GM19238 (cell line): ENCODE results near the gene RBMXL2.
A peak's percentile ranks its signal among the peaks of the same experiment; 100 is the strongest.

Experiments used
- DNase-seq: peaks from one replicate; pipeline ENCODE4 v3.0.0; 2011; ENCODE audit warnings: low spot score; ENCODE audit not compliant: insufficient read length

RBMXL2 gene

DNA sequence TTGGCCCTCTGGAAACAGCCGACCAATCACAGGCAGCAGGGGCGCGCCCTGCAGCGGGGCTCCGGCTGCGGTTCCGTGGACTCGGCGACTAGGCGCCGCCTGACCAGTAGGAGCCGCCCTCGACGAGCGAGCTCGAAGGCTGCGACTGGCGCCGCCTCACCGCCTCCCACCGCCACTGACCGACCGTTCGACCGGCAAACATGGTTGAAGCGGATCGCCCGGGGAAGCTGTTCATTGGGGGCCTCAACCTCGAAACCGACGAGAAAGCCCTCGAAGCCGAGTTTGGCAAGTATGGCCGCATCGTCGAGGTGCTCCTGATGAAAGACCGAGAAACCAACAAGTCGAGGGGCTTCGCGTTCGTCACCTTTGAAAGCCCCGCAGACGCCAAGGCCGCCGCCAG is at the start of gene RBMXL2:
Gene RBMXL2, plus strand, starts transcription at position 78 of the 400 bp plus-strand sequence. Its CDS starts 123 bp downstream, at position 201.
- no peak for DNase-seq

DNA sequence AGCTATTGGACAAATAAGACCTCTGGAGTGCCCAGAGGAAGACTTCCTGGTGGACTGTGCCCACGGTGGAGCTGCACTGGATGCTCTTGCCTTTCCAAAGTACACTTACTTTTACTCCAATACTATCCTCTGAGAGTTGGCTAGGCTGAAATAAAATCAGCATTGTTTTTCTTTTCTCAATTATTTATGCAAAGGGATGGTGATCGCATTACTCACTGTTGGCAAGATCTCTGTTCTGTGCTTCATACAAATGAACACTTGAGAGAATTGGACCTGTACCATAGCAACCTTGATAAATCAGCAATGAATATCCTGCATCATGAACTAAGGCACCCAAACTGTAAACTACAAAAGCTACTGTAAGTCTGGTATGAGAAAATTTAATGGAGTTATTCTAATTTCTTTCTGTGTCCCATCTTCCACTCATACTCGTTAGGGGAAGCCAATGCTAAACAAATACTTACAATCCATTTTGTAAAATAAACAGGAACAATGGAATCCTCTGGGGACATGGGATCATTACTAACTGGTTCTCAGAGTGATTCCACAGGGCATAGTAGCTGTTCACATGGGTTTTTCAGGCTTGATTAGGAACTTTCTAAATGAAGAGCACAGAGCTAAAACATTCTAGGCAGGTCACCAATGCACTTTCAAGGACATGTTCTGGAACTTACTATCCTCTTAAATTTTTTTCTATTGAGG is 42.2 kb upstream of the RBMXL2 start:
- no peak for DNase-seq

DNA sequence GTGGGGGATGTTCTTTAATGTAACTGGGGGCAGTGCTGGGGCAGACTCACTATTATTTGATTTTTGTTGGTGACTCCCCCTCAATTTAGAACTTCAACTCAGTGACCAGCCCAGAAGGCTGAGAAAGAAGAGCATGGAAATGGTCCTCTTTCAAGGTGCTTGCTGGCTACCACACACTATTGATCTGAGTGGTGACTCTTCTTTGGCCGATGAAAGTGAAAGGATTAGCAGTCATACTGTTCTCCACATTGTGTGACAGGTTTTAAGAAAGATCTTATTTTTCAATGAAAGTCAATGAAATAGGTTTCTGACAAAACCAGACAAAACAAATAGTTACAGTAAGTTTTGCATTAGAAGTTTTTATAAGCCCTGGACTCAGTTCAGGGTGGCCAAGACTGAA is 38.6 kb upstream of the RBMXL2 start:
- DNase-seq, result no peak

DNA sequence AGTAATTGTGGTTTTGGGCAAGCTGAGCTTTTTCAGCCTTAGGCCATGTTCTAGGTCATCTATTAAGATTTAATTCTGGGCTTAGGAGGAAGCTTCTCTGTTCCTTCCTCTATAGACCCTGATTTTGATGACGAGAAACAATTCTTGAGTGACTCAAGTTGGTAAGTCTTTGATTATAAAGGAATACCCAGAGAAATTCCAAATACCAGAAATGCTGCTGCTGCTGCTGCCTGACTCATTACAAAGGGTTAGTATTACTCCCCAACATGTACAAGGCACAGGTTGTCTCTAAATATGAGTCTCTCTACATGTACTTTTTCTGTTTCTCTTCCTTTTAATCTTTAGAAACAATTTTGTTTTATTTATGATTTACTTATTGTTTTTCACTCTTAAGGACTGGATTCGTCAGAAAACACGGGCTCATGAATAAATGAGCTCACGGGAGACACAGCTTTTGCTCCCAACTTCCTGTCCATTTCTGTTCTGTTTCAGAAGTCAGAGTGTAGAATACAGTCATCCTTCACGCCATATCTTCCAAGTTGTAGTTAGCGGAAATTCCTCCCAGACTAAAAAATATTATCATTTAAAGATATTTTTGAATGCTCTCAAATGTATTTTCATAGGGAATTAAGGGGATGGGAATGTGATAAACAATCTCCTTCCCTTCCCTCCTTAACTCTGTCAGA is 31.8 kb upstream of the RBMXL2 start:
- DNase-seq, result no peak

DNA sequence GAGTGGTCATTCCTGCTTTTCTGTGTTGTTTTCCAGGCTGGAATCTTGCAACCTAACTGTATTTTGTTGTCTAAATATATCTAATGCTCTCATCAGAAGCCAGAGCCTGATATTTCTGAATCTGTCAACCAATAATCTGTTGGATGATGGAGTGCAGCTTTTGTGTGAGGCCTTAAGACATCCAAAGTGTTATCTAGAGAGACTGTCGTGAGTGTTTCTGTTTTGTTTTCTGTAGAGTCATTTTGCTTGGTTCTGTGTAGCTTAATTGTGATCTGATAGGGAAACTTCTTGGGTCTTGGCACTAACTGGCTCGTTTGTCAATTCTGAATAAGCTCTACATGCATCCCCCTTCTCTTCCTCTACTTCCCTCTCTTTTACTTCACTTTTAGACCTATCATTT is 31.2 kb upstream of the RBMXL2 start:
- DNase-seq, result no peak

DNA sequence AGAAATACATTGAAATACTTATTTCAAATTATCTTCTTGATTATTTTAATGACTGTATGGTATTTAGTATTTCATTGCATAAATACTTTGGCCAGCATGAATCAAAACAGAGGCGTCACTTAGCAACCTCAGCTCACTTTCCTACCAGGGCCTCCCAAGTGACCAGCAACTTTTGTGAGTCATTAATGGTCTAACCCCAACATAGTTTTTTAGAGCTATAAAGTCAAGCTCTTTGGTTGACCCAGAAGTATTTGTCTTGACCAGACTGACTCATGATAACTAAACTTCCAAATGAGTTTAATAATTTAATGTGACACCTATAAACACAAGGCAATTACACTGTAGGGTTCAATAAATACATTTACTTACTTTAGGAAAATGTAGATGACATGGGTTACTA is 27.9 kb upstream of the RBMXL2 start:
- DNase-seq, result no peak

DNA sequence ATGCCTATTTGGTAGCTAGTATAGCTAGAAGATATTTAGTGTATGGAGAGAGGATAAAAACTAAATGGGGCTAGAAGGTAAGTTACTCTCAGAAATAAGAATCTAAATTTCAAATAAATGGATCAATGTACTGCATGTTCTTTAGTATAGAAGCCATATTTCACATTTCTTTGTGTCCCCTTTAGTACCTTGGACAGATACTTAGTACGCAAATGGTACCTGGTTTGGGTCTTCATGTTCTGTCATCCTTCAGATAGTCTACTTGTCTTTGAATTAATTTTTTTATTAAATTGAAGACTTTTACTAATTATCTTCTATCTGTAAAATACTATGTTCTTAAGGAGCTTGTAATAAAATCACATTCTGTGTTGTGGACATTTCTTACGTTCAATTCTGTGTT is 26.3 kb upstream of the RBMXL2 start:
- DNase-seq, result no peak

DNA sequence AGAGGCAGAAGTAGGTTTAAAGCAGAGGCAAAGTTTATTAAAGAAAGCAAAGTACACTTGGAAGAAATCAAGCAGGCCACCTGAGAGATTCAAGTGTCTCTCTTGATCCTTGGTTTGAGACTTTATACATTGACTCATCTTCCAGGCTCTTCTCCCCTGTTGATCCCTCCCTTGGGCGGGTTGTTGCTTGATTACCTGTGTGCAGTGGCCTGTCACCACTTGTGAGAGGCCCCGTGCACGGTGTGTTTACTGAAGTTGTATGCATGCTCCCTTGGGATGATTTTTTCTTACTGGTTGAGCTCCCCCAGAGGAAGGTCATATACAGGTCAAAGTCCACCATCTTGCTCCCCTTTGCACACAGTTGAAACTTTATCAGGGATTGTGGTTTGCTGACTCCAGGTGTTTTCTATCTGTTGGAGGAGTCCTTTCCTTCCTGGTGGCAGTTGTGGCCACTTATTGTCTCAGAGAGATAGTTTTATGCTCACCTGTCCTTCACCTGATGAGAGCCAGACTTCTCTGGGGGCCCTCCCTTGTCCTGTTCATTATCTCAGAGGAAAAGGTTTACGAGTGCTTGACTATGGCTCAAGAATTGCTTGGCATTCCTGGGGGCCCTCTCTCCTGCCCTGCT is 16.3 kb upstream of the RBMXL2 start:
- DNase-seq, result no peak

DNA sequence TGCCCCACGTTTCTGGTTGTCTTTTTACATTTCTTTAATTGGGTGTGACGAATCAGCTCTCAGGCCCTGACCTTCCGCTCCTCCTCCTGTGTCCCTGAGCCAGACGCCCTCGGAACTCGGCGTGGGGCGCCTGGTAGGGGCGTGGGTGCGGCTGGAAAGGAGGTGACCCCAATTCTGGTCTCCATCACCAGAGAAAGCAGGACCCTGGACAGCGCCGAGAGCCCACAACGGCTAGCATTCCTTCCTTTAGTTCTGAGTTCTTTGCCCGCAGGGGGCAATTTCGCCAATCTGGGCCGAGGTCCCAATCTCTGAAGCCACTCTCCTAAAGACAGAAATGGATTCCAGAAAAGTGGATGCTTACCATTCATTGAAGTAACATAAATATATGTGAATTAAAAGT is 11.7 kb upstream of the RBMXL2 start:
- DNase-seq, result no peak

DNA sequence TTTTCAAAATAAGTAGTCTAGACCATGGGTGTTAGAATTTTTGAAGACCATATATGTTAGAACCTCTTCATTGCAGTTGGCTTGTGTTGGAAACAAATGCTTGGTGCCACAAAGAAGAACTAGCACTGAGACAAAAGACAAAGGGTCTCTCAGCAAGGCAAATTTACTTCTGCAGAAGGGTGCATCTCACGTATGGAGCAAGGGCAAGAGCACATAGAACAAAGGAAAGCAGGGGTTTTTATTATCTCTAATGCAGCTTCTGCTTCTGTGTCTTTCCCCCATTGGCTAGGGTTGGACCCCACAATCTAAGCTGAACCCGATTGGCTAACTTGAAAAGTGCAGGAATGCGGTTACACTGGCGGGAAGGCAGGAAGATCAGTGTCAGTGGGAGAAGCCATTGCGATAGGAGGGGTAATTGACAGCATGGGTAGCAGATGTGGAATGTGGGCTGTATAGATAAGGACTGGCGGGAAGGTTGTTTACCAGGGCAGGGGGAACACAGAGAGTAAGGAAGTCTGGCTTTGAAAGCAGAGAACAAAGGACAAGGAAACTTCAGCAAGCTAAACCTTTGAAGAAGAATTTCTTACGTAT is 9.2 kb upstream of the RBMXL2 start:
- no peak for DNase-seq

DNA sequence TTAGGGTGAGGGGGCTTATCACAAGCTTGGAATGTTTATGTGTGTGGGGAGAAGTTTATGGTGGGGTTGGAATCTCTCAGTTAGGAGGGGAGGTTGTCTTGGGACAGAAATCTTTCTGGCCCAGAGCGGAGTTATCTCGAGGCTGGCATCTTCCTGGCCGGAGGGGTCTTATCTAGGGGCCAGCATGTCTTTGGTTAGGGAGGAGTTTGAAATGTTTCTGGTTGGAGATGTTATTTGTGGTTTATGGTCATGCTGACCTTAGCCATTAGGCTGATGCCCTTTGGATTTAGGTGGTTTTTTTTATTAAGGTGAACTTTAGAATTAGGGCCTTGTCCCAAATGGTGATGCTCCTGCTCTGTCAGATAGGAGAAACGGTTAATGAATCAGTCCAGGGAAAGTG is 7.9 kb upstream of the RBMXL2 start:
- no peak for DNase-seq

DNA sequence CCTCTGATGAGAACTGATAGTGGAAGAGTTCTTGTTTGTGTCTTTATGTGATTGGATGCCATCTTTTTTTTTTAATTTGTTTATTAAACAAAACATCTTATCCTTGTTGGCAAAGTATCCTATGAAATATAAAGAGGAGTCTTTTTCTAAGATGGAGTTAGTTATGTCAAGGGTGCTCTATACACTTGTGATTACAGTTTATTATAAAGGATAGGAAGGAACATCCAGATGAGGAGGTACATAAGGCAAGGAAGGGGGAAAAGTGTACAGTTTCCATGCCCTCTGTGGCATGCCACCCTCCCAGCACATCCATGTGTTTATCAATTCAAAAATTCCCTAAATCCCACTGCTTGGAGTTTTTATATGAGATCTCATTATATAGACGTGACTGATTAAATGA is 7.4 kb upstream of the RBMXL2 start:
- no peak for DNase-seq

DNA sequence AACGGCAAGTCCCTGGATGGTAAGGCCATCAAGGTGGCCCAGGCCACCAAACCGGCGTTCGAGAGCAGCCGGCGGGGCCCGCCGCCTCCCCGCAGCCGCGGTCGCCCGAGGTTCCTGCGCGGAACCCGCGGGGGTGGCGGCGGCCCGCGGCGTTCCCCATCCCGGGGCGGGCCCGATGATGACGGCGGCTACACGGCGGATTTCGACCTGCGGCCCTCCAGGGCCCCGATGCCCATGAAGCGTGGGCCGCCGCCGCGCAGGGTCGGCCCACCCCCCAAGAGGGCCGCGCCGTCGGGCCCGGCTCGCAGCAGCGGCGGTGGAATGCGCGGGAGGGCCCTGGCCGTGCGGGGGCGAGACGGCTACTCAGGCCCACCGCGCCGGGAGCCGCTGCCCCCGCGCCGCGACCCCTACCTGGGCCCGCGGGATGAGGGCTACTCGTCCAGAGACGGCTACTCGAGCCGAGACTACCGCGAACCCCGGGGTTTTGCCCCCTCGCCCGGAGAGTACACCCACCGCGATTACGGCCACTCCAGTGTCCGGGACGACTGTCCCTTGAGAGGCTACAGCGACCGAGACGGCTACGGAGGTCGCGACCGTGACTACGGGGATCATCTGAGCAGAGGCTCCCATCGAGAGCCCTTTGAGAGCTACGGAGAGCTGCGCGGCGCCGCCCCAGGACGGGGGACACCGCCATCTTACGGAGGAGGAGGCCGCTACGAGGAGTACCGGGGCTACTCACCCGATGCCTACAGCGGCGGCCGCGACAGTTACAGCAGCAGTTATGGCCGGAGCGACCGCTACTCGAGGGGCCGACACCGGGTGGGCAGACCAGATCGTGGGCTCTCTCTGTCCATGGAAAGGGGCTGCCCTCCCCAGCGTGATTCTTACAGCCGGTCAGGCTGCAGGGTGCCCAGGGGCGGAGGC is 792 bp downstream of the RBMXL2 start:
- DNase-seq, result no peak

DNA sequence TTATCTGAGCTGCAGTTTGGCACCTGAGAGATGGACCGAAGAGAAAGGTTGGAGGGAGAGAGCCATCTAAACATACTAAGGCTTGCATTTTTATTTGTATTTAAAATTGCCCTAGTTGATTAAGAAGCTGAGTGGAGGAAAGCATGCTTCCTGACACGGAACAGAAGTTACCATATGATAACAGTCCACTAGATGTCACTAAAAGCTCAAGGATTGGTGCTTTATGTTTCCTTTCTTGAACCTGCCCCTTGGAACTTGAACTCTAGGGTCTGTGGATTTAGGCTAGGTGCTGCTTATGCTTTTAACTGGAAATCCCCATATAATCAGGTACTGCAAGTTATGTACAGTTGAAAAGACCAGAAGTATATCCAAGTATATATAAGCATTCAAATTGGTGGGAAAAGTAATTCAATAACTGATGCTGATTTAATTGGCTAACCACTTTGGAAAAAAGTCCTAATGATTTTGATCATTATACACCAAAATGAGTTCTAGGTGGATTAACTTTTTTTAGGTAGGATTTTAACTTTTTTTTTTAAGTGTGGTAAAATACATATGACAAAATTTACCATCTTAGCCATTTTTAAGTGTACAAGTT is 9.5 kb downstream of the RBMXL2 start:
- DNase-seq, result peak; percentile 19

DNA sequence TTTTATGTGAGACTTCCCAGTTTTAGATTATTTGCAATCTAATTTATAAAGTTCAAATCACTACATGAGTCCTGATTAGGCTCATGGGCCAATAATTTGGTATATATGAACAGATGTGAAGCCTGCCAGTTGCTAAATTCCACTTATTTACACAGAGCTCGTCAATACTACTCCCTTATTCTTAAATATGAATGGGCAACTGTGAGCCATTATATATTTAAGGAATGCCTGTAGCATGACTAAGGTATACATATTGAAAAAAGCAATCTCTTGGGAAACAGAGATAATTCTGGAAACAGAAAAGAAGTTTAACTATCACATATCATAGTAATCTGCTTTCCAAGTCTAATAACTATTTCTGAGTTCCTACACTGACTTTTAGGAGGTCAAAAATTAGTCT is 27.0 kb downstream of the RBMXL2 start:
- DNase-seq, result no peak

DNA sequence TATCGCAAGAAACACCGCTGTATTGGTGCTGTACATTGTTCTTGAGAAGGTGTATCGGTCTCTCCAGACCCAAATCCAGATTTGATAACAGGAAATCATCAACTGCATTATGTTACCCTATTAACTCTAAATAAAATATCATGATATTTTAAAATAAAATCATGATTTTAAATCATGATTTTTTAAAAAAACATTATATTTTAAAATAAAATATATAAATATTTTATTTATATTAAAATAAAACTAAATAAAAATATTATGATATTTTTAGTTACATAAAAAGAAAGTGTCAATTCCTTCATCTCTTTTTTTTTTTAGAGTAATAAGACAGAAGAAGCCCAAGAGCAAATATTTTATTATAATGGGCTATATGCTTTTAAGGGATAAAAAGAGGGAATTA is 27.6 kb downstream of the RBMXL2 start:
- no peak for DNase-seq

DNA sequence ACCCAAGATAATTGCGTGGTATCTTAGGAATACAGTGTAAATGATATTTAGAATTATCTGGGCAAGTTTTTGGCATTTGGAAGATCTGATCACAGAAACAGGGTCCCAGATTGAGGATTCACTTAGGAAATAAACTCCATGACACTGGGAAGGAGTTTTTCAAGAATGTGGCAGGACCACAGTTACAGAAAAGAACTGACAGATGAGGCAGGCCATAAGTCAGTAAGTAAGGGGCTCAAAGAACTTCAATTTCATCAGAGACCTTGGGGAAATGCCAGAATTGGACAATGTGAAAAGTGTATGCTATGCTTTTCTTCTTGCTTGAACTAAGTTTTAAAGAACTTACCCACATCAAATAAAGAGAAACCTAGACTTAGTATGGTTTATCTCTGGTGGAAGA is 49.3 kb downstream of the RBMXL2 start:
- no peak for DNase-seq
